IMR-90 (cell line): Measurements from ENCODE around the gene MGME1. TPM values are rescaled to one million over a fixed set of nuclear protein-coding genes. Genes with fewer than 3 reads are reported as not detected.

Experiments
- ATAC-seq: fragments of 200-7000 bp; cut with Tn5 transposase; 2 replicates; pipeline ENCODE4 v1.9.1; 2020; ENCODE audit warnings: low read depth, mild to moderate bottlenecking, moderate library complexity
- BruUV-seq: library from RNA; stranded (reverse); fragments of 400-500 nt; replicated peaks from 2 replicates; lab custom pipeline; 2021; lab: Mats Ljungman, UMichigan
- CTCF ChIA-PET: fragments of 300-600 bp; formaldehyde crosslinking; extraction: SDS; loops from one replicate; lab custom pipeline; 2021; ENCODE audit warnings: antibody characterized with exemption; lab: Yijun Ruan, JAX
- POLR2A ChIA-PET: fragments of 300-600 bp; sonication (Branson Sonifier 250); formaldehyde crosslinking; loops from one replicate; lab custom pipeline; 2022; ENCODE audit warnings: antibody characterized with exemption; ENCODE audit not compliant: unreplicated experiment; lab: Charles Lee
- DNase-seq: peaks from one replicate; pipeline ENCODE4 v3.0.0; 2013
- H2AFZ ChIP-seq: replicated peaks from 2 replicates; pipeline ENCODE3; 2013; ENCODE audit warnings: low read length, mild to moderate bottlenecking; ENCODE audit not compliant: poor library complexity
- H2AK5ac ChIP-seq: 2 replicates; pipeline ENCODE4 v1.6.1; 2013; ENCODE audit warnings: low read depth, low read length, inconsistent platforms
- H2AK9ac ChIP-seq: replicated peaks from 2 replicates; pipeline ENCODE3; 2013; ENCODE audit warnings: mild to moderate bottlenecking, low read depth, low read length, moderate library complexity; ENCODE audit not compliant: poor library complexity
- H2BK120ac ChIP-seq: 2 replicates; pipeline ENCODE4 v1.6.1; 2013; ENCODE audit warnings: low read depth, low read length, inconsistent platforms
- H2BK15ac ChIP-seq: 3 replicates; pipeline ENCODE4 v1.6.1; 2013; ENCODE audit warnings: low read depth, low read length, inconsistent platforms
- H2BK20ac ChIP-seq: 2 replicates; pipeline ENCODE4 v1.6.1; 2013; ENCODE audit warnings: low read depth, mild to moderate bottlenecking, inconsistent platforms, low read length, moderate library complexity
- H2BK5ac ChIP-seq: 2 replicates; pipeline ENCODE4 v1.6.1; 2013; ENCODE audit warnings: mild to moderate bottlenecking, low read depth, low read length, inconsistent platforms; ENCODE audit not compliant: poor library complexity, severe bottlenecking
- H3K14ac ChIP-seq: replicated peaks from 2 replicates; pipeline ENCODE4 v1.6.1; 2013; ENCODE audit warnings: low read depth, low read length, inconsistent platforms
- H3K18ac ChIP-seq: 2 replicates; pipeline ENCODE4 v1.6.1; 2013; ENCODE audit warnings: low read depth, low read length, control low read depth
- H3K23ac ChIP-seq: 2 replicates; pipeline ENCODE4 v1.6.1; 2013; ENCODE audit warnings: low read depth, low read length, inconsistent platforms
- H3K27ac ChIP-seq: 2 replicates; pipeline ENCODE4 v1.5.1; 2013; ENCODE audit warnings: mild to moderate bottlenecking, control low read depth, low read length; ENCODE audit not compliant: insufficient read depth
- H3K27me3 ChIP-seq: 2 replicates; pipeline ENCODE4 v1.6.1; 2013; ENCODE audit warnings: low read length; ENCODE audit not compliant: control insufficient read depth, insufficient read depth
- H3K36me3 ChIP-seq: 2 replicates; pipeline ENCODE4 v1.6.1; 2013; ENCODE audit warnings: low read length, mixed read lengths; ENCODE audit not compliant: control insufficient read depth, insufficient read depth
- H3K4ac ChIP-seq: 2 replicates; pipeline ENCODE4 v1.6.1; 2013; ENCODE audit warnings: low read depth, low read length, inconsistent platforms
- H3K4me1 ChIP-seq: 2 replicates; pipeline ENCODE4 v1.6.1; 2013; ENCODE audit warnings: low read length, mixed read lengths; ENCODE audit not compliant: control insufficient read depth, insufficient read depth
- H3K4me2 ChIP-seq: 2 replicates; pipeline ENCODE4 v1.6.1; 2013; ENCODE audit warnings: low read depth, mild to moderate bottlenecking, control low read depth, low read length, moderate library complexity
- H3K4me3 ChIP-seq: 2 replicates; pipeline ENCODE4 v1.5.1; 2013; ENCODE audit warnings: low read depth, mild to moderate bottlenecking, control low read depth, low read length, moderate library complexity; ENCODE audit not compliant: insufficient read depth
- H3K56ac ChIP-seq: 2 replicates; pipeline ENCODE4 v1.6.1; 2013; ENCODE audit warnings: low read length, inconsistent platforms; ENCODE audit not compliant: insufficient read depth; ENCODE audit errors: extremely low read depth
- H3K79me1 ChIP-seq, 2 experiments: 2 replicates each; pipeline ENCODE4 v1.6.1; 2013; ENCODE audit warnings: low read length in 2 of 2, inconsistent platforms in 1 of 2, low read depth in 1 of 2
- H3K9ac ChIP-seq: 2 replicates; pipeline ENCODE4 v1.6.1; 2013; ENCODE audit warnings: low read depth, low read length, control low read depth
- H3K9me1 ChIP-seq: 2 replicates; pipeline ENCODE4 v1.6.1; 2013; ENCODE audit warnings: low read length, inconsistent platforms; ENCODE audit not compliant: insufficient read depth
- H3K9me3 ChIP-seq: 2 replicates; pipeline ENCODE4 v1.6.1; 2013; ENCODE audit warnings: low read length; ENCODE audit not compliant: control insufficient read depth, insufficient read depth
- H4K20me1 ChIP-seq: 2 replicates; pipeline ENCODE4 v1.6.1; 2013; ENCODE audit warnings: low read length, inconsistent platforms; ENCODE audit not compliant: insufficient read depth
- H4K5ac ChIP-seq: 2 replicates; pipeline ENCODE4 v1.6.1; 2013; ENCODE audit warnings: mild to moderate bottlenecking, low read depth, low read length, control low read depth
- H4K8ac ChIP-seq, 2 experiments: 2 replicates each; pipeline ENCODE4 v1.6.1; 2013; ENCODE audit warnings: low read depth in 2 of 2, low read length in 2 of 2, control low read depth in 1 of 2, inconsistent platforms in 1 of 2
- H4K91ac ChIP-seq: 2 replicates; pipeline ENCODE4 v1.6.1; 2013; ENCODE audit warnings: low read depth, low read length, inconsistent platforms; ENCODE audit not compliant: insufficient read depth
- CEBPB ChIP-seq: IDR thresholded peaks from 2 replicates; pipeline ENCODE4 v1.6.1; 2012; ENCODE audit warnings: low read depth, low read length, improper control_type of control experiment
- ELK1 ChIP-seq: fragments of 150-350 bp; IDR thresholded peaks from 2 replicates; pipeline ENCODE4 v1.6.1; 2016; ENCODE audit warnings: low read depth, mild to moderate bottlenecking, low read length, moderate library complexity, borderline replicate concordance
- FOS ChIP-seq: fragments of 150-350 bp; IDR thresholded peaks from 2 replicates; pipeline ENCODE4 v1.6.1; 2016; ENCODE audit warnings: low read depth, low read length
- MAZ ChIP-seq: IDR thresholded peaks from 2 replicates; pipeline ENCODE4 v1.6.1; 2012; ENCODE audit warnings: low read depth, mild to moderate bottlenecking, low read length, improper control_type of control experiment, moderate library complexity, borderline replicate concordance
- NFE2L2 ChIP-seq: fragments of 150-350 bp; IDR thresholded peaks from 2 replicates; pipeline ENCODE4 v1.6.1; 2016; ENCODE audit warnings: low read depth, mild to moderate bottlenecking, low read length
- USF2 ChIP-seq: fragments of 150-350 bp; IDR thresholded peaks from 2 replicates; pipeline ENCODE4 v1.6.1; 2017; ENCODE audit warnings: mild to moderate bottlenecking, antibody characterized with exemption, low read length, low read depth
- WGBS, 2 experiments: methylation state at CpG; one replicate each; pipeline versions ENCODE4 v1.1.5 to v1.1.7; 2013; ENCODE audit warnings: missing lambda C conversion rate in 2 of 2; ENCODE audit not compliant: insufficient read length in 1 of 2; ENCODE audit errors: extremely low coverage in 2 of 2; 5-methylcytosine and 5-hydroxymethylcytosine counted together
- dilution Hi-C: fragments of 300-500 bp; cut with HindIII; formaldehyde crosslinking; loops from one replicate; pipeline ENCODE4 v1.14.3; 2018; ENCODE audit warnings: low sequenced_read_pairs; ENCODE audit not compliant: unreplicated experiment
- in situ Hi-C: fragments of 300-500 bp; cut with MboI; formaldehyde crosslinking; loops from 3 replicates; pipeline ENCODE4 v1.14.3; 2019; ENCODE audit warnings: low sequenced_read_pairs, inconsistent platforms, mixed read lengths
- intact Hi-C: fragments of 100-400 bp; cut with micrococcal nuclease; formaldehyde crosslinking; loops from 2 replicates; pipeline ENCODE4 v1.10.0; 2022
- polyA plus RNA-seq, 3 experiments: library from polyadenylated mRNA; depleted of rRNA; stranded (reverse); fragments of >200 nt; gene quantifications; 2 replicates each; pipeline ENCODE4 v1.2.3, GENCODE V29; 2012; ENCODE audit warnings: low replicate concordance in 1 of 3
- total RNA-seq: library from RNA; depleted of rRNA; stranded (reverse); fragments of >200 nt; gene quantifications from 2 replicates; pipeline ENCODE4 v1.2.3, GENCODE V29; 2012

The MGME1 gene
- total and polyA plus RNA-seq, 2 of the 4 experiments (the other 2 are of a cell fraction) = 7.2 to 9.3 TPM

DNA sequence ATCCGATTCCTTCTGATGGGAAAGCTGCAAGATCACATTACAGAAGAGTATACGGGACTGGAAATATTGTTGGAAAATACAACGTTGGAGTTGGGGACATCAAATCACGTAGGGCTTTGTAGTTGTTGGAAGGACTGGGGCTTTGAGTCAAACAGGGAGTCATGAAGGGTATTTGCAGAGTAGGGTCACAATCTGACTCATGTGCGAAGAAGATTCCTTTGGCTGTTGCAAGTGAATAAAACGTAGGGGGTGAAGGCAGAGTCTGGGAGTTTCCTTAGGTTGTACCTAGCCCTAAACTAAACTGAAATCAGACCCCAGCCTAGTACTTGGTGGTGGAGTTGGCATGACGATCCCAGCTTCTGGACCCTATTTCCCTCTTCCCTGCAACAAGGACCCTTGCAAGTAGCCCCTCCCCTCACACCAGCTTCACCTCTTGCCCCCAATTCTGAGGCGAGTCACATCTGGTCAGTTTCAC, 32.5 kb upstream of the MGME1 start:
- Histone ChIP-seq H2BK20ac (no peak overlapping the region; the same call in 1 of the 2 replicates), H2AK5ac (peak overlapping the region; percentile 80; the same call in 1 of the 2 replicates), H3K56ac (no peak overlapping the region), H3K4me3 (no peak overlapping the region), H3K27ac (peak overlapping the region; percentile 63; the same call in 1 of the 2 replicates), H3K9ac (peak overlapping the region; percentile 3; the same call in 1 of the 2 replicates), H3K14ac (peak overlapping the region; percentile 71; the same call in 1 of the 2 replicates), H4K5ac (peak overlapping the region; percentile 22; the same call in 1 of the 2 replicates), H2AK9ac (peak overlapping the region; percentile 47), H2BK15ac (peak overlapping the region; percentile 22; the same call in 1 of the 3 replicates), H4K91ac (peak overlapping the region; percentile 14; the same call in 1 of the 2 replicates), H4K8ac (peak overlapping the region; percentile 19 to 54; a peak in 2 of 4 replicates), H3K23ac (peak overlapping the region; percentile 57), H2AFZ (peak overlapping the region; percentile 6), H3K4ac (peak overlapping the region; percentile 70), H3K9me1 (peaks cover 25% of the 10 kb centered on the region), H2BK120ac (peak overlapping the region; percentile 44; the same call in 1 of the 2 replicates), H3K9me3 (peaks cover 3% of the 10 kb centered on the region; the same call in 1 of the 2 replicates), H3K18ac (peak overlapping the region; percentile 68), H3K79me1 (peaks cover 0 to 16% of the 10 kb centered on the region in 2 experiments; a peak in 1 of 4 replicates), H2BK5ac (peak overlapping the region; percentile 3), H4K20me1 (peaks cover 40% of the 10 kb centered on the region), H3K36me3 (peaks cover 10% of the 10 kb centered on the region), H3K4me2 (peak overlapping the region; percentile 13), H3K4me1 (peaks cover 23% of the 10 kb centered on the region), H3K27me3 (no peaks in the 10 kb centered on the region)
- dilution Hi-C loops = no loop called here
- WGBS, 2 experiments = 43% methylated on average over 3 of the region's 8 CpGs; no CpG with 5 or more reads in 1 of the 2 experiments
- ChIA-PET POLR2A (no interaction called here), CTCF (interaction anchor here (0.7 to 1.1 kb wide), 2 partner anchors 26 to 38 kb away, joined by 3 read pairs; no protein-coding TSS in a partner anchor)
- no TSS peak for BruUV-seq
- DNase-seq (peak; percentile 34), ATAC-seq (no peak)
- TF ChIP-seq USF2 (no peak), CEBPB (no peak), ELK1 (no peak), FOS (no peak), MAZ (no peak), NFE2L2 (no peak)
- in situ Hi-C loops = no loop called here
- intact Hi-C loops = loop anchor here (5.0 to 10.0 kb wide), 2 partner anchors 284 to 402 kb away; partner anchors contain the start of gene BFSP1
